Esophagus squamous epithelium (tissue), 5 donors: Measurements from ENCODE around the gene TRIP13. TPM values are rescaled to one million over a fixed set of nuclear protein-coding genes. Genes with fewer than 3 reads are reported as not detected.

Experiments
- DNase-seq: peaks from one replicate; lab custom pipeline; 2025; lab: John Stamatoyannopoulos, UW
- H3K27ac ChIP-seq, 4 donors: fragments of 200-600 bp; sonication (generic); one replicate each; pipeline ENCODE4 v1.5.1; 2016 to 2019; ENCODE audit warnings: mild to moderate bottlenecking in 1 of 4
- H3K27me3 ChIP-seq, 4 donors: fragments of 200-600 bp; sonication (generic); 1 replicate in 3 of 4; 2 replicates in 1 of 4; pipeline versions ENCODE4 v1.5.1 to v1.6.0; 2017 to 2021; ENCODE audit warnings: antibody characterized with exemption in 1 of 4
- H3K36me3 ChIP-seq, 3 donors: fragments of 200-600 bp; sonication (generic); one replicate each; pipeline ENCODE4 v1.5.1; 2016 to 2019
- H3K4me1 ChIP-seq, 3 donors: fragments of 200-600 bp; sonication (generic); one replicate each; pipeline ENCODE4 v1.5.1; 2017 to 2019
- H3K4me3 ChIP-seq, 4 donors: fragments of 200-600 bp; sonication (generic); 1 replicate in 3 of 4; 2 replicates in 1 of 4; pipeline ENCODE4 v1.5.1; 2016 to 2019; ENCODE audit warnings: mild to moderate bottlenecking in 2 of 4, moderate library complexity in 1 of 4
- H3K9me3 ChIP-seq, 3 donors: fragments of 200-600 bp; sonication (generic); one replicate each; pipeline ENCODE4 v1.5.1; 2016 to 2019
- POLR2A ChIP-seq, 4 donors: fragments of 450-650 bp; IDR thresholded peaks; one replicate each; pipeline ENCODE4 v1.6.1; 2017; ENCODE audit warnings: antibody characterized with exemption in 4 of 4, mild to moderate bottlenecking in 4 of 4, moderate library complexity in 3 of 4
- WGBS, 2 donors: methylation state at CpG; one replicate each; pipeline ENCODE4 v1.1.5; 2018; 5-methylcytosine and 5-hydroxymethylcytosine counted together
- intact Hi-C: fragments of 100-400 bp; cut with DNase I; formaldehyde crosslinking; loops from one replicate; pipeline ENCODE4 v1.15.0; 2022
- total RNA-seq, 4 donors: library from RNA; depleted of rRNA; stranded (reverse); fragments of >200 nt; gene quantifications; one replicate each; pipeline ENCODE4 v1.1.0, GENCODE V29; 2016
- TF ChIP-seq, protein P1 (sequence below), 6 experiments: fragments of 450-650 bp in 4 of 6; fragments of 200-600 bp in 2 of 6; sonication (generic) in 2 of 6; IDR thresholded peaks; one replicate each; pipeline ENCODE4 v1.5.1; 2016 to 2019; ENCODE audit warnings: antibody characterized with exemption in 6 of 6, mild to moderate bottlenecking in 4 of 6, moderate library complexity in 4 of 6
- donor health status: DM: yes; HTN: yes; CAD: no.

TRIP13 gene
- total RNA-seq, 4 donors from 2014 or later, result 3.2 to 17.7 (median 9.5) TPM

DNA sequence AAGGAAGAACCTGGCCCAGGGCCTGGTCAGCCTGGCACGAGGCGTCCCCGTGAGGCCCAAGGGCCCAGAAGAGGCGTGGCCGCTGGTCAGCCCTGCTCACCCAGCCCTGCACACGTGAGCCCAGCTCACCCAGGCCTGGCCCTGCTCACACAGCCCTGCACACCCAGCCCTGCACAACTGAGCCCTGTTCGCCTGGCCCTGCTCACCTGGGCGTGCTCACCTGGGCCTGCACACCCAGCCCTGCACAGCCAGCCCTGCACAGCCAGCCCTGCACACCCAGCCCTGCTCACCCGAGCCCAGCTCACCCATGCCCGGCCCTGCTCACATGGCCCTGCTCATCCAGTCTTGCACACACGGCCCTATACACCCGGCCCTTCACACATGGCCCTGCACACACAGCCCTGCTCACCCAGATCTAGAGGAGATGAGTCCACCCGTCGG is 44.0 kb upstream of the TRIP13 start:
- 77% methylated on average over 4 of the region's 14 CpGs; no CpG with 5 or more reads in 1 of the 2 donors for WGBS, 2 donors
- H3K36me3 ChIP-seq, result no peaks in the 10 kb centered on the region
- H3K27me3 ChIP-seq, result peaks cover 0 to 44% (median 0%) of the 10 kb centered on the region in 4 donors
- no peak overlapping the region for H3K27ac ChIP-seq
- DNase-seq, result no peak
- H3K9me3 ChIP-seq, result no peaks in the 10 kb centered on the region
- intact Hi-C loops, result no loop called here
- no peak overlapping the region for H3K4me3 ChIP-seq
- peaks cover 10 to 21% (median 14%) of the 10 kb centered on the region in 3 donors for H3K4me1 ChIP-seq
- TF ChIP-seq, protein P1, sequence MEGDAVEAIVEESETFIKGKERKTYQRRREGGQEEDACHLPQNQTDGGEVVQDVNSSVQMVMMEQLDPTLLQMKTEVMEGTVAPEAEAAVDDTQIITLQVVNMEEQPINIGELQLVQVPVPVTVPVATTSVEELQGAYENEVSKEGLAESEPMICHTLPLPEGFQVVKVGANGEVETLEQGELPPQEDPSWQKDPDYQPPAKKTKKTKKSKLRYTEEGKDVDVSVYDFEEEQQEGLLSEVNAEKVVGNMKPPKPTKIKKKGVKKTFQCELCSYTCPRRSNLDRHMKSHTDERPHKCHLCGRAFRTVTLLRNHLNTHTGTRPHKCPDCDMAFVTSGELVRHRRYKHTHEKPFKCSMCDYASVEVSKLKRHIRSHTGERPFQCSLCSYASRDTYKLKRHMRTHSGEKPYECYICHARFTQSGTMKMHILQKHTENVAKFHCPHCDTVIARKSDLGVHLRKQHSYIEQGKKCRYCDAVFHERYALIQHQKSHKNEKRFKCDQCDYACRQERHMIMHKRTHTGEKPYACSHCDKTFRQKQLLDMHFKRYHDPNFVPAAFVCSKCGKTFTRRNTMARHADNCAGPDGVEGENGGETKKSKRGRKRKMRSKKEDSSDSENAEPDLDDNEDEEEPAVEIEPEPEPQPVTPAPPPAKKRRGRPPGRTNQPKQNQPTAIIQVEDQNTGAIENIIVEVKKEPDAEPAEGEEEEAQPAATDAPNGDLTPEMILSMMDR (IDR thresholded peaks at IDR 0.05), result no peak
- TF ChIP-seq POLR2A (IDR thresholded peaks at IDR 0.05), result no peak

DNA sequence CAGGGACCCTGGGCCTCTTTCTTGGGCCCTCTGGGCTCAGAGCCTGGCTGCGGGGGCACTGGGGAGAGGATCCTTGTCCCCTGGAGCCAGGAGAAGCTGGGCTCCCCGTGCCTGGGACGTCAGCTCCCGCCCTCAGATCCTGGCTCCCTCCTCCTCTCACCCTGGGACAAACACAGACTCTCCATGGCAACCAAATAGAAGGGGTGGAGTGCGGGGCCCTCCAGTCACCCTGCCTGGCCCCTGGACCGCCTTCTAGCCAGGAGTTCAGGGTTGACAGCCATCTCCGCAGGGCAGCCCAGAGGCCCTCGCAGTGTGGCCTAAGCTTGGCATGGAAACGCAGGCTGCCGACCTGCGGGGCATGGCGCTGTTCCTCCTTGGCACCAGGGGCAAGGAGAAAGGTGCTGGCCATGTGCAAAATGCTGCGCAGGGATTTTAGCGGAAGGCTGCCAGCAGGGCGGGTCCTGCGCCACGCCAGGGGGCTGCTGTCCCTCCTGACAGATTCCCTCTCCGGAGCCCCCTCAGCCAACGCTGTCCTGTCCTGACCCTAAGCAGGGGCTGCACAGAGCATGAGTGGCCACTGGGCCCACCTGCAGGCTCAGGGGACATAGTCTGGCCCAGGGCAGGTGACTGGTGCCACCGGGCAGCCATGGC is 42.9 kb upstream of the TRIP13 start:
- H3K27ac ChIP-seq, result no peak overlapping the region
- TF ChIP-seq POLR2A (IDR thresholded peaks at IDR 0.05), result no peak
- TF ChIP-seq, protein P1 (IDR thresholded peaks at IDR 0.05), result no peak
- intact Hi-C loops, result no loop called here
- H3K9me3 ChIP-seq, result no peaks in the 10 kb centered on the region
- no peaks in the 10 kb centered on the region for H3K36me3 ChIP-seq
- peak overlapping the region in 2 of 4 donors; percentile 5 to 26 for H3K4me3 ChIP-seq
- peaks cover 0 to 45% (median 0%) of the 10 kb centered on the region in 4 donors for H3K27me3 ChIP-seq
- no CpG with 5 or more reads among the region's 20 CpGs for WGBS, 2 donors
- peaks cover 10 to 21% (median 14%) of the 10 kb centered on the region in 3 donors for H3K4me1 ChIP-seq
- DNase-seq, result no peak

DNA sequence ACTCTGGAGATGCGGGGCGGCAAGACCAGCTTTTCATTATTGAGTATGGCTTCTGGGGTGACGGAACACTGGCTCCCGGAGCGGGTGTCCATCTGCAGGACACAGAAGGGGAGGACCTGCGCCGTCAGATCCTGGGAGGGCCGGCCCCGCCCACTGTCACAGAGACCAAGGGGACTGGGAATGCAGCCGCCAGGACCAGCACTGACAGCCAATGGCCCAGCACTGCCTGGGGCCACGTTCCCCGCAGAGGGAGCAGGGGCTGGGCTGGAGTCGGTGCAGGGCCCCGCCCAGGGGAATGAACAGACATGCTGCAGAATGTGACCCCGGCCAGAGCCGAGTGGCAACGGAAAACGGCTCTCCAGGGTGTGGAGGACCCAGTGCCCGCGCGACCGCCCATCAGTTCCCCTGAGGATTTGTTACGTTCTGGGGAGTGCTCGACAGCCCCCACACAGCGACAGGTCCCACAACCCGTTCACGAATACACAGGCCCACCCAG is 42.1 kb upstream of the TRIP13 start, which contains the start of gene ZDHHC11:
TSS of gene ZDHHC11 (minus strand) at position 476 of the 496 bp plus-strand sequence. CDS start at position 92, 384 bp downstream.
- Histone ChIP-seq H3K4me1 (peaks cover 10 to 21% (median 14%) of the 10 kb centered on the region in 3 donors), H3K27ac (no peak within 1 kb of the TSS), H3K36me3 (no peaks in the 10 kb centered on the region), H3K9me3 (no peaks in the 10 kb centered on the region), H3K4me3 (peak within 1 kb of the TSS in 2 of 4 donors; percentile 5 to 26), H3K27me3 (peaks cover 0 to 45% (median 0%) of the 10 kb centered on the region in 4 donors)
- intact Hi-C loops, result no loop called here
- TF ChIP-seq, protein P1 (IDR thresholded peaks at IDR 0.05), result no peak
- TF ChIP-seq POLR2A (IDR thresholded peaks at IDR 0.05), result no peak
- DNase-seq, result no peak
- WGBS, 2 donors, result 63 to 73% methylated on average over 5 to 8 of the region's 27 CpGs

DNA sequence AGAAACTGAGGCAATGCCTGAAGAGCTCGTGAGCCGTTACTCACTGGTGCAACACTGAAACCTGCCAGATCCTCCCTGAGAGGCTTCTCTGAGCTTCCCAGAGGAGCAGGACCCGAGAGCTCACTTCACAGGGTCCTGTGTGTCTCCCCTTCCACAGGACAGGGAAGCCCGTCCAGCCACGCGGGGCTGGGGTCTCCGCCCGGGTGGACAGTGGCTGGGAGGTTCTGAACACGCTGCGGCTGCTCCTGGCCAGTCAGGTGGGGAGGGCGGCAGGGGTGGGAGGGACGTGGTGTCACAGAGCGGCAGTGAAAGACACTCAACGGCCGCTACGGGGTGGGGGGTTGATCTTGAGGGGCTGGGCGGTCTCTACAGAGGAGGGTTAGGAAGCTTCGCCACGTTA is 41.6 kb upstream of the TRIP13 start:
- 45 to 51% methylated on average over 2 to 11 of the region's 19 CpGs for WGBS, 2 donors
- Histone ChIP-seq H3K9me3 (no peaks in the 10 kb centered on the region), H3K4me3 (no peak overlapping the region), H3K4me1 (peaks cover 10 to 21% (median 14%) of the 10 kb centered on the region in 3 donors), H3K27ac (no peak overlapping the region), H3K27me3 (peaks cover 0 to 45% (median 0%) of the 10 kb centered on the region in 4 donors), H3K36me3 (no peaks in the 10 kb centered on the region)
- TF ChIP-seq, protein P1 (IDR thresholded peaks at IDR 0.05), result no peak
- TF ChIP-seq POLR2A (IDR thresholded peaks at IDR 0.05), result no peak
- DNase-seq, result no peak
- intact Hi-C loops, result no loop called here

DNA sequence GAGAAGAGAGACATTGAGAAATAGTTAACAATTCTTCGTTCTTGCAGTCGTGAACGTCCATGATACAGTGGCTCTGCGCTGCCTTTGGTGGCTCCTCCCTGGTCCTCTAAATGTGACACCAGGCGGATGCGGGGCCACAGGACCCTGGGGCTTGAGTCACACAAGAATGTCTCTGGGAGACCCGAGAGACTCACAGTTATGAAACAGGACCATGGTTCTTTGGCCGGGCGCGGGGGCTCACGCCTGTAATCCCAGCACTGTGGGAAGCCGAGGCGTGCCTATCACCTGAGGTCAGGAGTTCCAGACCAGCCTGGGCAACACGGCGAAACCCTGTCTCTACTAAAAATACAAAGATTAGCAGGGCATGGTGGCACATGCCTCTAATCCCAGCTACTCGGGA is 41.1 kb upstream of the TRIP13 start:
- DNase-seq, result no peak
- peaks cover 0 to 45% (median 0%) of the 10 kb centered on the region in 4 donors for H3K27me3 ChIP-seq
- TF ChIP-seq, protein P1 (IDR thresholded peaks at IDR 0.05), result no peak
- TF ChIP-seq POLR2A (IDR thresholded peaks at IDR 0.05), result no peak

More for the DNA sequence above, 41.1 kb upstream of the TRIP13 start:
- intact Hi-C loops, result no loop called here
- H3K4me3 ChIP-seq, result no peak overlapping the region
- no peaks in the 10 kb centered on the region for H3K36me3 ChIP-seq
- H3K9me3 ChIP-seq, result no peaks in the 10 kb centered on the region
- peaks cover 10 to 21% (median 14%) of the 10 kb centered on the region in 3 donors for H3K4me1 ChIP-seq
- 48 to 62% methylated on average over 8 to 9 of the region's 16 CpGs for WGBS, 2 donors
- H3K27ac ChIP-seq, result no peak overlapping the region
